SK-N-SH treated with all-trans-retinoic acid at 6 μM for 48 hours (cell line): ENCODE data around the gene SPHK2.
"Not testable (repeated sequence)": the region's sequence is repeated elsewhere in the genome, so short reads cannot be mapped to it uniquely, and the experiment has no call there.

Source experiments
- ATAC-seq: fragments of 200-7000 bp; cut with Tn5 transposase; 3 replicates; pipeline ENCODE4 v1.9.1; 2020; ENCODE audit warnings: mild to moderate bottlenecking, moderate library complexity
- ARNTL ChIP-seq: fragments of 450-650 bp; formaldehyde crosslinking; IDR thresholded peaks from 2 replicates; pipeline ENCODE4 v1.5.0; 2020; ENCODE audit warnings: low read depth, mild to moderate bottlenecking, moderate library complexity, borderline replicate concordance
- BACH2 ChIP-seq: fragments of 250-450 bp; sonication (Bioruptor Pico); IDR thresholded peaks from 2 replicates; pipeline ENCODE4 v1.9.0; 2021; ENCODE audit warnings: mild to moderate bottlenecking, borderline replicate concordance
- CSDC2 ChIP-seq: fragments of 250-450 bp; sonication (Bioruptor Pico); IDR thresholded peaks from 2 replicates; pipeline ENCODE4 v1.5.0; 2020; ENCODE audit warnings: mild to moderate bottlenecking, moderate library complexity
- ESRRG ChIP-seq: fragments of 250-450 bp; sonication (Bioruptor Pico); IDR thresholded peaks from 2 replicates; pipeline ENCODE4 v1.6.1; 2021; ENCODE audit warnings: mild to moderate bottlenecking
- GLIS3 ChIP-seq: fragments of 250-450 bp; sonication (Bioruptor Pico); IDR thresholded peaks from 2 replicates; pipeline ENCODE4 v1.5.0; 2020; ENCODE audit warnings: mild to moderate bottlenecking, moderate library complexity
- ISL1 ChIP-seq: fragments of 250-450 bp; sonication (Bioruptor Pico); IDR thresholded peaks from 2 replicates; pipeline ENCODE4 v2.1.2; 2022; ENCODE audit warnings: mild to moderate bottlenecking, moderate library complexity
- OSR1 ChIP-seq: fragments of 250-450 bp; sonication (Bioruptor Pico); IDR thresholded peaks from 2 replicates; pipeline ENCODE4 v1.8.0; 2022; ENCODE audit warnings: moderate library complexity, mild to moderate bottlenecking, inconsistent platforms
- PPARA ChIP-seq: fragments of 250-450 bp; sonication (Bioruptor Pico); IDR thresholded peaks from 2 replicates; pipeline ENCODE4 v1.5.0; 2020; ENCODE audit warnings: mild to moderate bottlenecking, borderline replicate concordance
- RARB ChIP-seq: fragments of 250-450 bp; sonication (Bioruptor Pico); IDR thresholded peaks from 2 replicates; pipeline ENCODE4 v1.8.0; 2021; ENCODE audit warnings: mild to moderate bottlenecking, moderate library complexity
- SNAI2 ChIP-seq: fragments of 250-450 bp; sonication (Bioruptor Pico); IDR thresholded peaks from 2 replicates; pipeline ENCODE4 v1.5.0; 2020; ENCODE audit warnings: mild to moderate bottlenecking, moderate library complexity
- TCF4 ChIP-seq: fragments of 250-450 bp; sonication (Bioruptor Pico); IDR thresholded peaks from 2 replicates; pipeline ENCODE4 v1.8.0; 2021; ENCODE audit warnings: mild to moderate bottlenecking, moderate library complexity, borderline replicate concordance
- TOX ChIP-seq: fragments of 250-450 bp; sonication (Bioruptor Pico); IDR thresholded peaks from 2 replicates; pipeline ENCODE4 v1.8.0; 2021; ENCODE audit warnings: mild to moderate bottlenecking, moderate library complexity, borderline replicate concordance
- ZC3H10 ChIP-seq: fragments of 250-450 bp; sonication (Bioruptor Pico); IDR thresholded peaks from 2 replicates; pipeline ENCODE4 v1.5.1; 2021; ENCODE audit warnings: mild to moderate bottlenecking, moderate library complexity
- ZFP30 ChIP-seq: fragments of 450-650 bp; formaldehyde crosslinking; IDR thresholded peaks from 2 replicates; pipeline ENCODE4 v1.5.0; 2022; ENCODE audit warnings: mild to moderate bottlenecking, moderate library complexity
- ZNF565 ChIP-seq: fragments of 450-650 bp; formaldehyde crosslinking; conservative IDR thresholded peaks from 2 replicates; pipeline ENCODE4 v1.5.0; 2020; ENCODE audit warnings: low read depth, mild to moderate bottlenecking, moderate library complexity
- ZNF8 ChIP-seq: fragments of 450-650 bp; formaldehyde crosslinking; IDR thresholded peaks from 2 replicates; pipeline ENCODE4 v1.5.0; 2020; ENCODE audit warnings: mild to moderate bottlenecking, moderate library complexity
- TF ChIP-seq, protein P1 (sequence below): fragments of 250-450 bp; sonication (Bioruptor Pico); IDR thresholded peaks from 2 replicates; pipeline ENCODE4 v1.8.0; 2021; ENCODE audit warnings: low read depth, mild to moderate bottlenecking, moderate library complexity, borderline replicate concordance
- TF ChIP-seq, protein P2 (sequence below): fragments of 250-450 bp; sonication (Bioruptor Pico); IDR thresholded peaks from 2 replicates; pipeline ENCODE4 v1.5.1; 2020; ENCODE audit warnings: low read depth, mild to moderate bottlenecking, moderate library complexity
- TF ChIP-seq, protein P3 (sequence below): fragments of 250-450 bp; sonication (Bioruptor Pico); IDR thresholded peaks from 2 replicates; pipeline ENCODE4 v1.8.0; 2020; ENCODE audit warnings: mild to moderate bottlenecking, moderate library complexity, borderline replicate concordance
- TF ChIP-seq, protein P4 (sequence below): fragments of 250-450 bp; sonication (Bioruptor Pico); IDR thresholded peaks from 2 replicates; pipeline ENCODE4 v1.5.1; 2021; ENCODE audit warnings: mild to moderate bottlenecking, moderate library complexity

The SPHK2 gene

DNA sequence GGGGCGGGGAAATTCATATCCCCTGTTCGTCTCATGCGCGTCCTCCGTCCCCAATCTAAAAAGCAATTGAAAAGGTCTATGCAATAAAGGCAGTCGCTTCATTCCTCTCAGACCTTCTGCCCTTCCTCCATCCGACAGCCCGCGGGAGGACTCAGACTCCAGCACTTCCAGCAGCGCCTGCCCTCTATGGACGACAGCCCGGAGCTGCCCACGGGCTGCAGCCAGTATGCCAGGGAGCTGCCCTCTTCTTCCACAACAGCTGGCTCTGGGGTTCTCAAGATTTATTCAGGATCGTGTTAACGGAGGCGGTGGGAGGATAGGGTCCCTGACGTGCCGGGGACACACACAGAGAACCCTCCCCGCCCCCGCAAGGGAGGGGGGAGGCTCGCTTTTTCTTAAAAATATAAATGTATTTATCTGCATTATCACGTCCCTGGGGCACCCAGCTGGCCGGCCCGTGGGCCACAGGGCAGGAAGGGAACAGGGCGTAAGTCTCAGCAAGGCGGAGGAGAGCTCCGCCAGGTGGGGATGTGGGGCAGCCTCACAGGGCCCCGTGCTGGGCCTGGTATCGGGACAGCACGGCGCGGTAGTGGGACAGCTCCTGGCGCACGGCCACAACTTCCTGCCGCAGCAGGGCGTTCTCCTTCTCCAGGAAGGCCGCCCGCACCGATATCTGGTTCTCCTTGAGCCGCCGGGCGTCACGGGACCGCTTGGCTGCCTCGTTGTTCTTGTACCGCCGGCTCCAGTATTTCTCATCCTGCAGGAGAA lies 11.2 kb downstream of the SPHK2 start:
- TF ChIP-seq TOX (CRISPR knock-in tag): no peak
- TF ChIP-seq, protein P1, sequence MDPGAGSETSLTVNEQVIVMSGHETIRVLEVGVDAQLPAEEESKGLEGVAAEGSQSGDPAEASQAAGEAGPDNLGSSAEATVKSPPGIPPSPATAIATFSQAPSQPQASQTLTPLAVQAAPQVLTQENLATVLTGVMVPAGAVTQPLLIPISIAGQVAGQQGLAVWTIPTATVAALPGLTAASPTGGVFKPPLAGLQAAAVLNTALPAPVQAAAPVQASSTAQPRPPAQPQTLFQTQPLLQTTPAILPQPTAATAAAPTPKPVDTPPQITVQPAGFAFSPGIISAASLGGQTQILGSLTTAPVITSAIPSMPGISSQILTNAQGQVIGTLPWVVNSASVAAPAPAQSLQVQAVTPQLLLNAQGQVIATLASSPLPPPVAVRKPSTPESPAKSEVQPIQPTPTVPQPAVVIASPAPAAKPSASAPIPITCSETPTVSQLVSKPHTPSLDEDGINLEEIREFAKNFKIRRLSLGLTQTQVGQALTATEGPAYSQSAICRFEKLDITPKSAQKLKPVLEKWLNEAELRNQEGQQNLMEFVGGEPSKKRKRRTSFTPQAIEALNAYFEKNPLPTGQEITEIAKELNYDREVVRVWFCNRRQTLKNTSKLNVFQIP: no peak
- ATAC-seq: no peak

DNA sequence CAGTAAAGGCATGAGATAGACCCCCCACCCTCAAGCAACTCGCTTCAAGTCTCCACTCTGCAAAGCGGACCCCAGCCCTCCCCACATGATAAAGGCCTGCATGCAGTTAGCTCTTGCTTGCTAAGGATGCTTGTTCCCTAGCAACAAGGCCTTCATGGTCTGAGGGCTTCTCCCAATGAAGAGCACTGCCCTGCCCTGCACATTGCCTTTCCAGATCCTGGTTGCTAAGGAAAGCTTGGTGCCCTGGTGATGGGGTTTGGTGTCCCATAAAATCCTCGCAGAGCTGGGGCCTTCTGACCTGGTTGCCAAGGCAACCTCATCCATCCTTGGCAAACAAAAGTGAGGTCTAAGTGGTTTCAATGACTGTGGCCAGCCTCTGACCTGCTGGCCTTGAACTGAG lies 11.9 kb downstream of the SPHK2 start:
- no peak for ATAC-seq
- TF ChIP-seq ISL1: no peak
- TF ChIP-seq ZFP30: no peak
- TF ChIP-seq PPARA (CRISPR knock-in tag): no peak
- no peak for TF ChIP-seq ZC3H10 (CRISPR knock-in tag)
- no peak for TF ChIP-seq ESRRG (CRISPR knock-in tag)
- TF ChIP-seq BACH2: no peak
- no peak for TF ChIP-seq SNAI2
- TF ChIP-seq, protein P2, sequence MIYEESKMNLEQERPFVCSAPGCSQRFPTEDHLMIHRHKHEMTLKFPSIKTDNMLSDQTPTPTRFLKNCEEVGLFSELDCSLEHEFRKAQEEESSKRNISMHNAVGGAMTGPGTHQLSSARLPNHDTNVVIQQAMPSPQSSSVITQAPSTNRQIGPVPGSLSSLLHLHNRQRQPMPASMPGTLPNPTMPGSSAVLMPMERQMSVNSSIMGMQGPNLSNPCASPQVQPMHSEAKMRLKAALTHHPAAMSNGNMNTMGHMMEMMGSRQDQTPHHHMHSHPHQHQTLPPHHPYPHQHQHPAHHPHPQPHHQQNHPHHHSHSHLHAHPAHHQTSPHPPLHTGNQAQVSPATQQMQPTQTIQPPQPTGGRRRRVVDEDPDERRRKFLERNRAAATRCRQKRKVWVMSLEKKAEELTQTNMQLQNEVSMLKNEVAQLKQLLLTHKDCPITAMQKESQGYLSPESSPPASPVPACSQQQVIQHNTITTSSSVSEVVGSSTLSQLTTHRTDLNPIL (CRISPR knock-in tag): no peak
- no peak for TF ChIP-seq ARNTL (CRISPR knock-in tag)

DNA sequence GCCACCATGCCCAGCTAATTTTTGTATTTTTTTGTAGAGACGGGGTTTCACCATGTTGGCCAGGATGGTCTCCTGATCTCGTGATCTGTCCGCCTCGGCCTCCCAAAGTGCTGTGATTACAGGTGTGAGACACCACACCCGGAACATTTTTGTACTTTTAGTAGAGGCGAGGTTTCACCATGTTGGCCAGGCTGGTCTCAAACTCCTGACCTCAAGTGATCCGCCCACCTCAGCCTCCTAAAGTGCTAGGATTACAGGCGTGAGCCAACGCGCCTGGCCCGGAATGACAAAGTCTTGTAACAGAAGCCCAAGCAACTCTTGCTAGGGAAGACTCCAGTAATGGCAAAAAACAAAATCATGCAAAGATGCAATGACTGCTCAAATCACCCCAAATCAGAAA lies 13.0 kb downstream of the SPHK2 start:
- ATAC-seq: not testable (repeated sequence)

DNA sequence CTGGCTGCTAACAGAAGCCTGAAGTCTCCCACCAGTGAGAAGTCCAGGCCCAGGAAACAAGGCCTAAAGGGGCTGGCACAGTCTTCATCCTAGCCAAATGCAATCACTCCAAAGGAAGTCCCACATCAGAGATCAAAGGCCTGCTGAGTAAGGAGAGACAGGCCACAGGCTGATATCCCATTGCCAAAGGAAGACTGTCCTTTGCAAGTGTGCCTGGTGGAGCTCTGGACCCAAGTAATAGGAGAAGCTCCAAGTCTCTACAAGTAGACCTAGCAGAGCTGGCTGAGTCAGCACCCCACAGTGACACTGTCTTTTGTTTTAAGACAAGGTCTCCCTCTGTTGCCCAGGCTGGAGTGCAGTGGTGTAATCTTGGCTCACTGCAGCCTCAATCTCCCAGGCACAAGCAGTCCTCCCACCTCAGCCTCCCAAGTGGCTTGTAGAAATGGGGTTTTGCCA lies 13.4 kb downstream of the SPHK2 start:
- no peak for ATAC-seq
- no peak for TF ChIP-seq ZNF8 (CRISPR knock-in tag)

DNA sequence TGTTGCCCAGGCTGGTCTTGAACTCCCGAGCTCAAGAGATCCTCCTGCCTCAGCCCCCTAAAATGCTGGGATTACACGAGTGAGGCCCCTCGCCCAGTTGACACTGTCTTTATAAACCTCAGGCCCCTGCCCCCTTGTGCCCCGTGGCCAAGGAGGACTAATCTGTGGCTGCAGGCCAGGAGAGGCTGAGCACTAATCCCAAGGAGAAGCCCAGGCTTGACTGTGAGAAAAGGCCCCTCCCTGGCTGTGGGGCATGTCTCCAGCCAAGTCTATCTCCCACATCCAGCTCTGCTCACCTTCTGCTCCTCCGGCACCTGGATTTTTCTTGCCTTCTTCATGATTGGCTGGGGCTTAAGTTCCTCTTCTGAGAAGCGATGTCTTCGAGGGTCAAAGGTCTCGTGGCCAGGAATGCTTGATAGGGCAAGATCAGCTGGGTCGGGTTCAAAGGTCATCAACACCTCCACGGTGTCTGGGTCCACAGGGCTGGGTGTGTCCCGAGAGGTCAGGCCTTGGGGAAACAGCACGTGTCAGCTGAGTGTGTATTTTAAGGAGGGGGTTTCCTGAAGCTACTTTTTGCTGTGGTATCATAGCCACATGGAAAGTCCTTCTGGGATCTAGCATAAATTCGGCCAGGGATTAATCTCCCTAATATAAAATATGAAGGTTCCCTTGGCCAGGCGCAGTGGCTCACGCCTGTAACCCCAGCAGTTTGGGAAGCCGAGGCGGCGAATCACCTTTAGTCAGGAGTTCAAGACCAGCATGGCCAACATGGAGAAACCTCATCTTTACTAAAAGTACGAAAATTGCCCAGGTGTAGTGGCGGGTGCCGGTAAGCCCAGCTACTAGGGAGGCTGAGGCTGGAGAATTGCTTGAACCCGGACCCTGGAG lies 14.1 kb downstream of the SPHK2 start:
- no peak for ATAC-seq
- TF ChIP-seq, protein P3, sequence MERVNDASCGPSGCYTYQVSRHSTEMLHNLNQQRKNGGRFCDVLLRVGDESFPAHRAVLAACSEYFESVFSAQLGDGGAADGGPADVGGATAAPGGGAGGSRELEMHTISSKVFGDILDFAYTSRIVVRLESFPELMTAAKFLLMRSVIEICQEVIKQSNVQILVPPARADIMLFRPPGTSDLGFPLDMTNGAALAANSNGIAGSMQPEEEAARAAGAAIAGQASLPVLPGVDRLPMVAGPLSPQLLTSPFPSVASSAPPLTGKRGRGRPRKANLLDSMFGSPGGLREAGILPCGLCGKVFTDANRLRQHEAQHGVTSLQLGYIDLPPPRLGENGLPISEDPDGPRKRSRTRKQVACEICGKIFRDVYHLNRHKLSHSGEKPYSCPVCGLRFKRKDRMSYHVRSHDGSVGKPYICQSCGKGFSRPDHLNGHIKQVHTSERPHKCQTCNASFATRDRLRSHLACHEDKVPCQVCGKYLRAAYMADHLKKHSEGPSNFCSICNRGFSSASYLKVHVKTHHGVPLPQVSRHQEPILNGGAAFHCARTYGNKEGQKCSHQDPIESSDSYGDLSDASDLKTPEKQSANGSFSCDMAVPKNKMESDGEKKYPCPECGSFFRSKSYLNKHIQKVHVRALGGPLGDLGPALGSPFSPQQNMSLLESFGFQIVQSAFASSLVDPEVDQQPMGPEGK (CRISPR knock-in tag): no peak
- TF ChIP-seq ARNTL (CRISPR knock-in tag) (no peak), GLIS3 (CRISPR knock-in tag) (no peak)

DNA sequence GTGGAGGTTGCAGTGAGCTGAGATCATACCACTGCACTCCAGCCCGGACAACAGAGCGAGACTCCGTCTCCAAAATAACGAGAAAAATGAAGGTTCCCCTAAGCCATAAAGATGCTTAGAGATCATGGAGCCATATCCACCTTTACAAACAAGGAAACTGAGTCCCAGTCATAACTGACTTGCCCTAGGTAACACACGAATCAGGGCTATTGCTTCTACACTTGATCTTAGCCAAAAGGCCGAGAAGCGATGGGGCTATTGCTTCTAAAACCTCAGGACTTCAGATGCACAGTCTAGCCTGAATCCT lies 14.7 kb downstream of the SPHK2 start:
- ATAC-seq: no peak
- no peak for TF ChIP-seq ESRRG (CRISPR knock-in tag)
- no peak for TF ChIP-seq BACH2
- no peak for TF ChIP-seq ZNF8 (CRISPR knock-in tag)
- TF ChIP-seq SNAI2: no peak
- TF ChIP-seq OSR1: no peak
- TF ChIP-seq, protein P1: no peak
- TF ChIP-seq ZNF565 (CRISPR knock-in tag): no peak
- TF ChIP-seq, protein P4, sequence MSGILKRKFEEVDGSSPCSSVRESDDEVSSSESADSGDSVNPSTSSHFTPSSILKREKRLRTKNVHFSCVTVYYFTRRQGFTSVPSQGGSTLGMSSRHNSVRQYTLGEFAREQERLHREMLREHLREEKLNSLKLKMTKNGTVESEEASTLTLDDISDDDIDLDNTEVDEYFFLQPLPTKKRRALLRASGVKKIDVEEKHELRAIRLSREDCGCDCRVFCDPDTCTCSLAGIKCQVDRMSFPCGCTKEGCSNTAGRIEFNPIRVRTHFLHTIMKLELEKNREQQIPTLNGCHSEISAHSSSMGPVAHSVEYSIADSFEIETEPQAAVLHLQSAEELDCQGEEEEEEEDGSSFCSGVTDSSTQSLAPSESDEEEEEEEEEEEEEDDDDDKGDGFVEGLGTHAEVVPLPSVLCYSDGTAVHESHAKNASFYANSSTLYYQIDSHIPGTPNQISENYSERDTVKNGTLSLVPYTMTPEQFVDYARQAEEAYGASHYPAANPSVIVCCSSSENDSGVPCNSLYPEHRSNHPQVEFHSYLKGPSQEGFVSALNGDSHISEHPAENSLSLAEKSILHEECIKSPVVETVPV (CRISPR knock-in tag): no peak
- TF ChIP-seq TCF4 (CRISPR knock-in tag): no peak
- no peak for TF ChIP-seq ISL1
- no peak for TF ChIP-seq PPARA (CRISPR knock-in tag)
- TF ChIP-seq, protein P2 (CRISPR knock-in tag): no peak
- no peak for TF ChIP-seq RARB (CRISPR knock-in tag)
- no peak for TF ChIP-seq CSDC2 (CRISPR knock-in tag)
- no peak for TF ChIP-seq ZFP30
